C4-2B (cell line): Measurements from ENCODE around the gene SIRPG.

Experiments used
- CTCF ChIP-seq: fragments of 450-650 bp; conservative IDR thresholded peaks from 2 replicates; pipeline ENCODE4 v1.5.1; 2017; ENCODE audit warnings: mild to moderate bottlenecking
- ZFX ChIP-seq: fragments of 450-650 bp; IDR thresholded peaks from 2 replicates; pipeline ENCODE4 v1.6.1; 2017

- TF ChIP-seq CTCF (no peak), ZFX (no peak)
Observed at GRCh38 chr20:1674990-1675780, 17.6 kb upstream of the SIRPG start.
